Stimulated activated naive CD8-positive, alpha-beta T cell treated with anti-CD3 and anti-CD28 coated beads, Interleukin-15, Interleukin-2, amounts not matched to agents 100 U/mL and 50 U/mL, for 24 hours (primary cell): ENCODE data around the gene CNTN5.

Experiments used
- ATAC-seq: fragments of 150-1000 bp; cut with Tn5 transposase; one replicate; pipeline ENCODE4 v1.10.0; 2021
- DNase-seq: peaks from one replicate; pipeline ENCODE4 v3.0.0; 2021

The CNTN5 gene

DNA sequence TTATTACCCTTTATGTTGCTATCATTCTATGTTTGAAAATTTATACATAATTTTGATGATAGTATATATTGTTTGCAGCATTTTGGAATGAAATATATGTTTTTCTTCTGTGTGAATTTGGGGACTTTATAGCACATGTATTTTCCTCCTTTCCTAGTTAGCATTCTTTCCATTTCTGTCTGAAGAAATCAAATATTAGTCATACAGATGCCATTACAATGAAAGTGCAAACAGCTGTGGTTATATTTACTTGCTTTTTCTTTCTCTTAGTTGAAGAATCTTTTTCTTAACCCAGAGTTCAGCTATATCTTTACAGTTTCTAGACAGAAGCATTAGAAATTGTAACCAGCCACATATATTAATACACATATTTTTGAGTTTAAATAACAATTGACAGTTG is 913.3 kb downstream of the CNTN5 start:
- ATAC-seq (no peak), DNase-seq (no peak)

DNA sequence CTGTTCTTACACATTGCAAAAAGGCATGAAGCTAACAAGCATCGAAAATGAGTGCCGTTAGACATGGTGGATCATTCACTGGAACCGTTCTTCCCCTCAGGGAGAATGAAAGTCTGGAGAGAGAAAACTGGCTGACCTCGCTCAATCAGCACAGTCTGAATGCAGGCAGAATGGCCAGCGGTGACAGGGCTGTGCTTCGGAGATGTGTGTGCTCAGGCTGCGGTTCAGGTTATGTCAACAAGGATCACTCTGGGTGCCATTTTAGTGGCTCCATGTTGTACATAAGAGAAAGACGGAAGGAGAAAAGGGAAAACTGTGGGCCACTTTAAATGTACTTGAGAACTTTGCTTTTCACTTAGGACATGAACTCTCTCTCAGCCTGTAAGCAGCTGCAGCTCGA is 916.6 kb downstream of the CNTN5 start:
- no peak for ATAC-seq
- DNase-seq: no peak

DNA sequence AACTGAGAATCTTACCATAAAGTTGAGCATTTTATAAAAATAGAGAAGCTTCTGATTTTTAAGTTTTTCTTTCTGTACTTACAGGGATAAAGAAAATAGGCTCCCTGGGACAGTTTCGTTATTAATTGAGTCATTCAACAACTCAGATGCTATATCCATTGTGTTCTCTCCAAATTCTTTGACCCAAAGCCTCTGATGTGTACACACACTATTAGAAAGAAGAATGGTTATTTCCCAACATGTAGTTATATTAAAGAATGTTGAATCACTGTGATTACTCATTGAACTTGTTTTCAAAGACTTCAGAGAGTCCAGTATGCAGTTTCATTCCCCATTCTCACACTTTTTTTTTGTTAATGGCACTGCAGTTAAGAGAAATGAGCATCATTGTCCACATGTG is 932.1 kb downstream of the CNTN5 start:
- DNase-seq (no peak), ATAC-seq (no peak)

DNA sequence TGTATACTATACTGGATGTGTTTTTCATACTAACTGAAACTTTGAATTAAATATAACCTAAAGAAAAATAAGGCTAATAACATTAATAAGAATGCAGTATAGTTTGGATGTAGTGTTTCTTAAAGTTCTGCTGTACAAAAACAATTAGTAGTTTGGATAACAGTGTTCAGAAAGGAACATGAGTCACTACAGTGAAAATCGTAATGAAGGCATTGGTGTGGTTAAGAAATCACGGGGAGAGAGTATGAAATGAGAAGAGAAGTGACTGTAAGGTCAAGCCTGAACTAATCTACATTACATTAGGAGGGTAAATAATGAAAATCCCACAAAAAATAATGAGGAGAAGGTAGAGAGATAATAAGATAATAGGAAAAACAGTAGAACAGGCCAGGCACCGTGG is 939.8 kb downstream of the CNTN5 start:
- DNase-seq: no peak
- no peak for ATAC-seq

DNA sequence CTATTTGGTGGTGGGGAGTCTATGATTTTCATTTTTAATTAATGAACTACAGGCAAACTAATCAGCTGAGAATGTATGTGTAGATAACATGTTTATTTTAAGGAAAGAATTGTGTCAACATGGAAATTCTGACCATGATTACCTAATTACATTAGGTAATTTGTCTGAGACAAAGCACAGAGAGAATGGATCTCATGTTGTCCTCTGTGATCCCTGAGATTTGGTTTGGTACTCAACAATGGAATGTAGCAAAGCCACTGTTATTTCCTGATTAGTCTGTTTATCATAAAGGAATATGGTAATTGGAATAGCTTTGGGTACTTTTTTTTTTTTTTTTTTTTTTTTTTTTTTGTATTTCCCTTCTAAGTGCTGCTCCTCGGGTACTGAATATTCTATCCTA is 947.6 kb downstream of the CNTN5 start:
- ATAC-seq (no peak), DNase-seq (no peak)

DNA sequence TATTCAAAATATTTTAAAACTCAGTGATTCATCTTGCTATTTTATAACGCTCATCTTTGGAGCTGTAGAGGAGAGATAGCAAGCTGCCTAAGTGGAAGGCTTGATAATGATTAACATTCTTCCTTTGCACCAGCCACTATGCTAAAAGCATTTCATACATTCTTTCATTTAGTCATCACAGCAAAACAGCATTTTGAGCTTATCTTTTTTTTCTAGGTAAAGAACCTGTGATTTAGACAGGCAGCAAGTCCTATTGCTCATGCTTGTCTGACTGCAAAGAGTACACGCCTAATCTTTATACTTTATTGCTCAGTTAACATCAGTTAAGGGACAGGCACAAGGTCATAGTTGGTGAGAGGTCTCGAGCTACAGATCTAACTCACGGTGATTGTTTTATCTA is 953.2 kb downstream of the CNTN5 start:
- DNase-seq (no peak), ATAC-seq (no peak)

DNA sequence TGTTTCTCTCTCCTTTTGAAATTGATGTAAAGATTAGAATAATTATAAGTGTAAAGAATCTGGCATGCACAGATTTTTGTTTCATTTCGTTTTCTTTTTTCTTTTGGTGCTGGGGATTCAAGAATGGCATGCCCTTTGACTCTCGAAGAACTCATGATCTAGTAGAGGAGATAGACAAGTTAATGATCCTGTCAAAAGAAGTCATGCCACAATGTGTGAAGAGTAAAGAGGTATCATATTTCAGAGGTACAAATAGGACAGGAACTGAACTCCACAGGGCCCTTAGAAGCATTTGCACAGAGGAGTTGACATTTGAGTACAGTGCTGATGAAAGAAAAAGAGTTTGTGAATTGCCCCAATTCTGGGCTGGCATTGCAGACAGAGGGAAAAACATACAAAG is 958.3 kb downstream of the CNTN5 start:
- no peak for ATAC-seq
- no peak for DNase-seq

DNA sequence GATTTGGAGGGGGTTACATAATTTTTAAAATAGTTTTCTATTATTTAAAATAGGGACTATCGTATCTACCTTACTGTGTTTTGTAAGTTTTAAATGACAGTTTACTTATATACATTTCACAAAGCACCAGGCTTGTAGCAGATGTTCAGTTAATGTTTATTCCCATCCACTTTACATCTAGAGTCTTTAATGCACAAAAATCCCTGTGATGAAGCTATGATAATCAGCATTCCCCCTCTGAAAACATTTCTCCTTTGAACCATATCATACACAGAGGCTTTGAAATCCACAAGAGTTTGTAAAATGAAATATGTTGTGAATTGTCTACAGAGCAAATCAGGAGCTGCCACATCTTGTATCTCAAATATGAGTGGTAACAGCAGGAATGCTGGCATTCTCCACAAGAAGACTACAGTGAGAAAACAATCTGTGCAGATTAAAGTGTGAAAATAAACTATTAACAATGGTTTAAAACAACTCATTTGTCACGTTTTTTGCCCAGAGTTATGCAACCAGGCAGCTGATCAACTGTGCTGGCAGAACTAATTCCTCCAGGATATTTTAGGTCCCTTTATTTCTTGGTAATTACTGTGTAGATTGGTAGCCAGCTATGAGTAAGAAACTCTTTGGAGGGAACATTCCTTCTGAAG is 967.2 kb downstream of the CNTN5 start:
- no peak for ATAC-seq
- no peak for DNase-seq

DNA sequence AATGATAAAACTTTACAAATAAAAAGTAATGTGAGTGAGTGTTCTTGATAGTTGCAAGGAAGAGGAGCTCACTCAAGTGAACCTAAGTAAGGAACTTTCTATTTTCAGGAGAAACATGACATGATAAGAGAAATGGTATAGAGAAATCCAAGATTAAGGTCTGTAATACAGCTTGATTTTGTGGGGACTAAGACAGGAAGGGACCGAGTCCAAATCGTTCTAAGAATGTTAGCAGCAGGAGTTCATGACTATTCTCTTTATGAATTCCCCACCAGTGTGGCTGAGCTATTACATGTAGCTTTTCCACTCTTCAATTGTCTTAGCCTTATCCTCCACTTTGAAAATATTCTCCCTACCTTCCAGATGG is 967.7 kb downstream of the CNTN5 start:
- DNase-seq (no peak), ATAC-seq (no peak)

DNA sequence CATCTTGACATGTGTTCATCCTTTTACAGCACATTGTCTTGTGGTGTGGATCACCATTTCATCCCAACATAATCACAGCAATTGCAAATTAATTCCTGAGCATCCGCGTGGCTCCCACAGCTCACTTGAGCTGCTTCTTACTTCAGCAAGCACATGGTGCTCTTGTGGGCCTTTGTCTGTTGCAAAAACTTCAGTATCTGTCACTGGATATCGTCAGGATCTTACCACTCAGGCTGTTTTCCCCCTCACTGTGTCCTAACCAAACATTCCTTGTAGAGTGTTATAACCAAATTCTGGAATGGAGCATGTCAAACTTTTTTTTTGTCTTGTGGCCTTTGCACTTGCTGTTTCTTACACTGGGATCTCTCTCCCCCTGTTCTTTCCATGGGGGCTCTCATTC is 983.2 kb downstream of the CNTN5 start:
- no peak for DNase-seq
- ATAC-seq: no peak

DNA sequence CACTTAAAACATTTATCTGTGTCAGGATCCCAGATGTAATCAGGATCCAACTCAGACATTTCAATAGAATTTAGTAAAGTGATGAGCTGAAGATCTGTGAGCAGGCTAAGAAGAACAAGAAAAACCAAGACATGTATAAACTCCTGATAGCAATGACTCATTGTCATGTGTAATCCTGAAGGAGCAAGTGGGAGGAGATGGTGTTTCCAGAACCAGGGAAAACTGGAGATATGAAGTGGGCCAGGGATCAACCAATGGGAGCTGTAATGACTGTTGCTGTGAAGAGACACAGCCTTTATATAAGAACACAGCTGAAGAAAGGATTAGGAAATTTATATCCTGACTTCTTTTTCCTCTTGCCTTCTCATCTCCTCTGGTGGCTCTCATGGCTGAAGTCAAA is 983.8 kb downstream of the CNTN5 start:
- DNase-seq: no peak
- no peak for ATAC-seq

DNA sequence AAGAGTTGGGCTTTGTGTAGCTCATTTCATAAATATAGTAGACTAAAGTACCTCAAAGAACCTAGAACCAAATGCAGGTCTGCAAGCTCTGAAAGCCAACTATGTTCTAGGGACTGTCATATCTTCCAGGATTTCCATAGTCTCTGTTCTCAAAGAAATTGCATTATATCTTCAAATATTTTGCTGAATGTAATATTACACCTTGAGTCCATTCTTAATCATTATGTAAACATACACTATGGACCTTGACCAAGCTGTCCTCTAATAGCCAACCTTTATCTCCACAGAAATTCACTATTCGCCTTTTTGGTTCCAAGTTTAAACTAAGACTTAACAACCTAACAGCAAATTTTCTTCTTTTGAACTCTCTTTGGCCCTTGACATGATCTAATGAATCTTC is 987.7 kb downstream of the CNTN5 start:
- DNase-seq (no peak), ATAC-seq (no peak)

DNA sequence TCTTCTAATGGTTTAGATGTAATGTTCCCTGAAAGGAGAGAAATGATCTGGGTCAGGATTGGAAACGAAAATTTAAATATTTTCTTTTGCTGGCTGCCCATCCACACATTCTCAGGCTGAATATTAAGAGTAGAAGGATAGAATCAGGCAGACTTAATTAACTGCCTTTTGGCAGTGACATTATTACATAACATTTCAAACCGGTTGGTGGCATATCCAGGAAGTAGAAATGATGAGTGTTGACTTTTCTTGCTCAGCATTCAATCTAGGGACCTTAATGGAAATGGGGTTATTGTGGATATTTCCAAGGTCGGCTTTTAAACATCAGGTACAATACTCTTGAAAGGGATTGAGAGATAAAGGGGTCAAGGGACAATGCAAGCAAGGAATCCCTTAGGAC is 989.0 kb downstream of the CNTN5 start:
- no peak for ATAC-seq
- DNase-seq: no peak

DNA sequence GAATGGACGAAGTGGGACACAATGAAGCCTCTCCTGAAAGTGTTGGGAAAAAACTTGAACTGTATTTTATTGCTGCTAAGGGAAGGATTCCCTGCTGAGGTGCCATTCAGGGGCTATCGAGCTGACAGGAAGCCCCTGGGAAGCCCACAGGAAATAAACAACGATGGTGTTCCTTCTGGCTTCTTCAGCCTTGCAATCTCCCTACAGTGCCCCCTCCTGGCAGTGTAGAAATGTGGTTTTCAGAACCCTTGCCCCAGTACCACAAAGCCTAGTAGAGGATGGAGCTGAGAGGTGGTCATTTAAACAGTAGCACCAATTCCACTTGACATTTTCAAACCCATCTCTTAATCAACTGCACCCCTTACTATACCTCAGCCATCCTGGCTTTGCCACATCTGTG is 989.6 kb downstream of the CNTN5 start:
- DNase-seq (no peak), ATAC-seq (no peak)

DNA sequence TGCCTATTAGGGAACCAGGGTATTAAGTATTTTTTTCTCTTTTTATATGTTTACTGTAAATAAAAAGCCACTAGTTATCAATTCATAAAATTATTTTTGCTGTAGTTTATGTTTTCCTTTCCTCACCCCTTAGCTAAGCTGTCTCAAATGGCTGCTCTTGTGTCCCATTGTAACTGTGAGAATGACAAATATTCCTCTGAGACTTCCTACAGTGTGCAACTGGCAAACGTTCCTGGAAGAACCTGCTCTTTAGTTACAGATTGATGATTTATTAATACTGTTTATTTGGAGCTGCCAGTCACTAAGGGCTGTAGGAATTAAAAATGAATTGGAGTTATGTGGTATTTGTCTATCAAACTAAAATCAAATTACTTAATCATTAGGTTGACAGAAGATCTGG is 990.9 kb downstream of the CNTN5 start:
- DNase-seq (no peak), ATAC-seq (no peak)

DNA sequence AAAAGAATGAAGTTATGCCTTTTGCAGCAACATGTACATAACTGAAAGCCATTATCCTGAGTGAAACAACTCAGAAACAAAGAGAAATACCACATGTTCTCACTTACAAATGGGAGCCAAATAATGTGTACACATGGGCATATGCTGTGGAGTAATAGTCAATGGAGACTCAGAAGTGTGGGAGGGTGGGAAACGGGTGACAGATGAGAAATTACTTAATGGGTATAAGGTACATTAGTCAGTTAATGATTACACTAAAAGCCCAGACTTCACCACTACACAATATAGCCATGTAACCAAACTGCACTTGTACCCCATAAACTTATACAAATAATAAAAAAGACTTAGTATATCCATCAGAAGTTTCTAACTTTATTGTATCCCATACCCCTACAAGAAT is 992.3 kb downstream of the CNTN5 start:
- no peak for DNase-seq
- ATAC-seq: no peak

DNA sequence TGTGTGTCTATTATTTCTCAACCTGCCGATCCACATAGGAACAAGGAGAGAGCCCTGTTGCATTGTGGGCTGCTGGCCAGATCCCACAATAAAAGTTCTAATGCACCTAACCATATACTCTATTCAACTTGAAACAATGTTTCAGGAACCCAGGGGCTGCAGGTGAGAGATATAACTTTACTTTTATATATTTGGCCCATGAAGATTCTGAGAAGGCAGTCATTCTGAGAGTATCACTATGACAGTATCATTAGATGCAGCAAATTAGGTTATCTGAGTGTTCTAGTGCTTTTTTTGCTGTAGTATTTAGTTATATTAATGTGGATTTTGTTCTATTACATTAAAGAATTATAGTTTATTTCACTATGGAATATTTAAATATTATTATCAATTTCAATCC is 1011.2 kb downstream of the CNTN5 start:
- no peak for DNase-seq
- ATAC-seq: no peak

DNA sequence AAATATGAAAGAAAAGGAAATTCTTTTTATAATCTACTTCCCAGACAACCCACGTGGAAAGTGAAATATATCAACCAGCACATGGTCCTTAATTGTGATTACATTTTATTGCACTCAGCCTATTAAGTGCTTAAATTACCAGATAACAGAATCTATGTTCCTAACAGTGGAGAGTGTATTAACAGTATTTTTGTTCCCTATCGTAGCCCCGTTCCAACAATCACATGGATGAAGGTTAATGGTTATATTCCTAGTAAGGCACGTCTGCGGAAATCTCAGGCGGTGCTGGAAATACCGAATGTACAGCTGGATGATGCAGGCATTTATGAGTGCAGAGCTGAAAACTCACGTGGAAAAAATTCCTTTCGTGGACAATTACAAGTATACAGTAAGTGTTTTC is 1040.3 kb downstream of the CNTN5 start:
- no peak for DNase-seq

DNA sequence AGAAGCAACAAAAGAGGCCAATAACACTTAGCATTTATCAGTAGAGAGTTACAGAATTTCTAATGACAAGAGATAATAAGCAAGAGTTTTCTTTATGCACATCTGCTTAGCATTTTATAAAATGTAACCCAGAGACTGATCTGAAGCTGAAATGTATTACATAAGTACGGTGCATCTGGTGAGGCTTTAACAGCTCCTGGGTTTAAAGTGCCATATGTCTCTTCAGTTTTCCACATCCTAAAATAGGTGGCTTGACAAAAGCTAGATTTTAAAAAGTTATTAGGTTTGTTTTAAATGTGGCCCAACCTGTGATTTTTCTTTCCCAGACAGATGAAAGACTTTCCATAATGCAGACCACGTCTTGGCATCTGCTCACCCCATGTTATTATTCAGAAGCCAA is 1045.7 kb downstream of the CNTN5 start:
- ATAC-seq (no peak), DNase-seq (no peak)

More for the DNA sequence above, 1040.3 kb downstream of the CNTN5 start:
- ATAC-seq: no peak

DNA sequence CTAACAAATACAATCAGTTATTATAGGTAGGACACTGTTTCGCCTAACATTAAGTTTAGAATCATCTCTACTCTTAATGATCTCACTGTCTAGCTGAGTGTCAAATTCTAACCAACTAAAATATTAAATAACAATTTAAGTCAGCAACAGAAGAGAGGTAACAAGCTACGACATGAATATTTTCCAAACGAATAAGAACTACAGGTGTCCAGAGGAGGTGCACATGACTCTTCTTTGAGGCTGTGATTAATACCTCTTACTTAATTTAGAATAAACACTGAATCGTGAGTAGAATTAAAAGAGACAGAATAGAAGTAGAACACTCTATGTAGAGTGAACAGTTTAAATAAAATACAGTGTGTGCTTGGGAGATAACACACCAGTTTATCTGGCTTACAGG is 1047.4 kb downstream of the CNTN5 start:
- ATAC-seq: no peak
- DNase-seq: no peak

DNA sequence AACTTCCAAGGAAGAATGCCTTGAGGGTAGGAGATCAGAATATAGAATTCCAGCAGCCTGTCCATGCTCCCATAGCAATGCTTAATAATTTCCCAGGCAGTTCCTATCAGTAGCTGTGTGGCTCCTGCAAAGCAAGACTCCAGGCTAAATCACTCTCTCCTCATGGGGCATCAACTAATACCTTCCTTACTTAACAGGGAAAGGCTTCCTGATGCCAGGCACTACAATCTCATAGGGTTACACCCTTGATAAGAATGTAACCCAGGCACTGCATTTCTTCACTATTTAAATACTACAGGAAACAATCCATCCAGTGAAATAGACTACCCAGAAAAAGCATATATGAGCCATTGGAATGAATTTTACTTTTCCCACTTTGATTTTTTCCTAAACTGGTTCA is 1051.4 kb downstream of the CNTN5 start:
- ATAC-seq: no peak
- no peak for DNase-seq

DNA sequence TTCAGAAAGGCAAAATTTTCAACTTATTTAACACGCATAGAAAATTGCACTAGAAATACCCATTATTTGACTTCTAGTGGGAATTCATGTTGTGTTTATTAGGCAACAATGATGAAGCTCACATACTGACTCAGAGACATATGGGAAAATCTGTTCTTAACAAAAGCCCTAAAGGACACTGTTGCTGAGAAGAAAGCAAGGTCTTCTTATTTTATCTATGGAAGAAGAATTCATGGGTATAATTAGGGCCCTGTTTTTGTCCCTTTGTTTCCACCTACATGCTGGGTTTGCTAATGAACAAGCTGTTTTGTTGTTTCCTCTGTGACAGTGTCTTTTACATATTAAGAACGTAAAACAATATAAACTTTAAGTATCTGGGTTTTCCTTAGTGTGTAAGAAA is 1059.6 kb downstream of the CNTN5 start:
- ATAC-seq (no peak), DNase-seq (no peak)

DNA sequence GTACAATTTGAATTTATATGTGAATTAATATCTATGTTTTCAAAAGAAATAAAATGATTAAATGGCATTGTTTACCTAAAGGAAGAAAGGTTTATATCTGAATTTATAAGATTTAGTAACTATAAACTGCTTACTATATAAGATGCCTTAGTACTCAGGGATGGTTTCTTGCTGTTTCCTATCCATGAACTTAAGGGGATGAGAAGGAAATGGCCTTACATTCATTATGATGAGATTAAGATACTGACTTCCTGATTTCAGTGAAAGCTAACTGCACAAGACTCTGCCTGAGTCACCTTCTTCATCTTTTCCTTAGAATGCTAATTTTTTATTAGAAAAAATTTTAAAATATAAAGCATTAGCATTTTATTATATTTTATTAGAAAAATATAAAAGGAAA is 1060.1 kb downstream of the CNTN5 start:
- DNase-seq (no peak), ATAC-seq (no peak)

DNA sequence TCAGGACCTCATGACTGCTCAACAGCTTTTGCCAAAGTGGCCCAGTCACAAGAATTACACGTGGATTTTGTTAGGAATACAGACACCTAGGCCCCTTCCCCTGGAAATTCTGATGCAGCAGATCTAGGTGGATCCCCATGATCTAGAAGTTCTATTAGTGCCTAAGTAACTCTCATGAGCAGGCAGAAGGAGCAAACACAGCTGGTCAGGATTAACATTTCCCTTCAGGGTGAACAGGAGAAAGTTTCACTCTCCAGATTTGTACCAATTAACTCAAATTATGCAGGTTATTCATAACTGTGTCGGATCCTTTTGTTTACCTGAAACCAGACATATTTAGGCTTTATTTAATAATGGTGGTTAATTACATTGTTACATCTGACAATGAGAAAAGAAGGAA is 1072.9 kb downstream of the CNTN5 start:
- DNase-seq: no peak
- ATAC-seq: no peak
